Measurements from ENCODE around the gene SPOCK3. TPM values are rescaled to one million over a fixed set of nuclear protein-coding genes. Genes with fewer than 3 reads are reported as not detected.
"Not testable (repeated sequence)": the region's sequence is repeated elsewhere in the genome, so short reads cannot be mapped to it uniquely, and the experiment has no call there.

SPOCK3 gene
- total and polyA plus RNA-seq, 9 donors = 0.50 to 11.0 (median 4.5) TPM

DNA sequence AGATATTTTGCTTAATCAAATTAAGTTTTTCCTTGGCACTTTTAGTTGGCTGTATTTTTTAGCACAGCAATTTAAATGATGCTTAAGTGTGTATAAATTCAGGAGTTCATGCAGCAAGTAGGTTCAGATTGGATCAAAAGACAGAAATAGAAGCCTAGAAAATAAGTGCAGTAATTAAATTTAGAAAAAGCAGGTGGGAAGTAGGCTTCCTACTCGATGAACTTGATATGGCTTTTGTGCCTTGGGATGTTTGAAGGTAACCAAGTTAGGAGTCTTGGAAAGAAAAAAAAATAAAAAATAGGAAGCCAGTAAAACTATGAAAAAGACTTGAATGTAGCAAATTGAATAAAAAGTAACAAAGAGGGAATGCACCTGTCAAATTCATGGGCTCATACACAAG is 372.3 kb downstream of the SPOCK3 start:
- no peak for TF ChIP-seq CTCF (IDR thresholded peaks at IDR 0.05)
- no peak for TF ChIP-seq EP300 (IDR thresholded peaks at IDR 0.05)
- TF ChIP-seq POLR2A (IDR thresholded peaks at IDR 0.05) = no peak
- Histone ChIP-seq H3K4me3 (no peak overlapping the region), H3K4me1 (ENCODE audit: insufficient read depth) (no peaks in the 10 kb centered on the region), H3K36me3 (no peaks in the 10 kb centered on the region), H3K27ac (no peak overlapping the region), H3K9me3 (no peaks in the 10 kb centered on the region), H3K27me3 (no peaks in the 10 kb centered on the region)
- WGBS, 3 donors = 82 to 91% (median 89%) methylated on average over 1 of the region's 1 CpG
- intact Hi-C loops (cut with DNase I) = no loop called here
- DNase-seq = no peak

DNA sequence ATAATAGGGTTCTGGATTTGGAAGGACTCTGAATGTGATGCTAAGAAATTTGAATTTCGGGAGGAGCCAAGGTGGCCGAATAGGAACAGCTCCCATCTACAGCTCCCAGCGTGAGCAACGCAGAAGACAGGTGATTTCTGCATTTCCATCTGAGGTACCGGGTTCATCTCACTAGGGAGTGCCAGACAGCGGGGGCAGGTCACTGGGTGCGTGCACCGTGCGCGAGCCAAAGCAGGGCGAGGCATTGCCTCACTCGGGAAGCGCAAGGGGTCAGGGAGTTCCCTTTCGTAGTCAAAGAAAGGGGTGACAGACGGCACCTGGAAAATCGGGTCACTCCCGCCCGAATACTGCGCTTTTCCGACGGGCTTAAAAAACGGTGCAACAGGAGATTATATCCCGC is 383.9 kb downstream of the SPOCK3 start:
- H3K9me3 ChIP-seq; H3K27ac ChIP-seq; intact Hi-C loops (cut with DNase I); H3K4me3 ChIP-seq; H3K4me1 ChIP-seq (ENCODE audit: insufficient read depth); H3K36me3 ChIP-seq; H3K27me3 ChIP-seq; DNase-seq: not testable (repeated sequence)
- WGBS, 3 donors = 94 to 96% (median 95%) methylated on average over 23 of the region's 23 CpGs

DNA sequence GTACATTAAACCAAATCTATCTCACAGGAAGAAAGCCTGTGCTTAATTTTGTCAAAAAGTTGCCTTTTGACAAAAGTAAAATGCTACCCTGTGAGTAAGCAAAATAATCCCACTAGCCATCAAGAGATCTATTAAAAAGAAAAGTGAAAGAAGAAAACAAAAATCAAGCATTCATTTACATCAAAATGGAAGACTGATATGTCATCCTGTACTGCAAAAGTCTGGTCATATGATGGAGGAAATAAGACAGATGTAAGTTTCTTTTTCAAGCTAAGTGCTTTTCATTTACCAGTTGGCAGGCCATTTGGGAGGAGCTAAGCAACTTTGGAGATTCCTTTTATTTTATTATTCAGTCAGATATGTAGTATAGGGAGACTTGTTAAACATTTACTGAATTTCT is 387.4 kb downstream of the SPOCK3 start:
- no peaks in the 10 kb centered on the region for H3K36me3 ChIP-seq
- no peaks in the 10 kb centered on the region for H3K4me1 ChIP-seq (ENCODE audit: insufficient read depth)
- intact Hi-C loops (cut with DNase I) = no loop called here
- H3K27ac ChIP-seq = no peak overlapping the region
- H3K4me3 ChIP-seq = no peak overlapping the region
- H3K27me3 ChIP-seq = no peaks in the 10 kb centered on the region
- TF ChIP-seq POLR2A (IDR thresholded peaks at IDR 0.05) (no peak), CTCF (IDR thresholded peaks at IDR 0.05) (no peak), EP300 (IDR thresholded peaks at IDR 0.05) (no peak)
- no peaks in the 10 kb centered on the region for H3K9me3 ChIP-seq
- DNase-seq = no peak

DNA sequence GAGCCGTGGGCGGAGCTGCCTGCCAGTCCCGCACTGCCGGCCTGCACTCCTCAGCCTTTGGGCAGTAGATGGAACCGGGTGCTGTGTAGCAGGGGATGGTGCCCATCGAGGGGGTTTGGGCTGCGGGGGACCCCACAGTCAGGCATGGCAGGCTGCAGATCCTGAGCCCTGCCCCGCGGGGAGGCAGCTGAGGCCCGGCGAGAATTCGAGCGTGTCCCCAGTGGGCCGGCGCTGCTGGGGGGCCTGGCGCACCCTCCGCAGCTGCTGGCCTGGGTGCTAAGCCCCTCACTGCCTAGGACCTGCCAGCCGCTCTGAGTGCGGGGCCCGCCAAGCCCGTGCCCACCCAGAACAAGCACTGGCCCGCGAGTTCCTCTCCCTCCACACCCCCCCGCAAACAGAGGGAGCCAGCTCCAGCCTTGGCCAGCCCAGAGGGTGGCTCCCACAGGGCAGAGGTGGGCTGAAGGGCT is 391.5 kb downstream of the SPOCK3 start:
- Histone ChIP-seq H3K27me3 (no peaks in the 10 kb centered on the region), H3K27ac (no peak overlapping the region), H3K4me3 (no peak overlapping the region), H3K36me3 (no peaks in the 10 kb centered on the region), H3K4me1 (ENCODE audit: insufficient read depth) (no peaks in the 10 kb centered on the region), H3K9me3 (no peaks in the 10 kb centered on the region)
- TF ChIP-seq POLR2A (IDR thresholded peaks at IDR 0.05) = no peak
- intact Hi-C loops (cut with DNase I) = no loop called here
- DNase-seq = no peak
- 95 to 98% (median 96%) methylated on average over 19 to 24 of the region's 24 CpGs for WGBS, 3 donors

DNA sequence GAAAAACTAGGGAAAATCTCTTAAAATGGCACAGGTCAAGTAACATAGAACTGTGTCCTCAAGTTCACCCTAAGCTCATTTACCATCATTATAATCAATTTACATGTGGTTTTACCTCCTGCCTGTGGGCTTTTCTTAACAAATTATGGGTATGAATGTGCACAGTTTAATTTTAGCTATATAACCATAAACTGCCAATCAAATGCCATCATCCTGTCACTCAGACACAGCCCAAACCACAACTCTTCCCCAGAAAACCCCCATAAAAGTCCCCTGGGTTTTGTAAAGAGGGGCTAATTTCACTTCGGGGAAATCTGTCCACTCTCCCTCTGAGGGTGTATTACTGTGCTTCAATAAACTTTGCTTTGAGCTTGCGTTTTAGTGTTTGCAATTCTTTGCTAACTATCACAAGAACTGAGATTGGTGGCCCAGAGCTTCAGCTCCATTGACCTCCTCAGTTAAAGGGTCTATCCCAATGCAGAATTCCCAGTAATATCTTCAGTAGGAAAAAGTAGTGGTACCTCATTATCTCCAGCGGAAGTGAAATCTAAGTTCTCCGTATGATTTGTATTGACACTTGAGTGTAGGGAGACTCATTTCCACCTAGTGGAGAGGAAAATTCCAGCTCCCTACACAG is 394.6 kb downstream of the SPOCK3 start:
- 93 to 94% (median 93%) methylated on average over 4 of the region's 4 CpGs for WGBS, 3 donors

More for the DNA sequence above, 394.6 kb downstream of the SPOCK3 start:
- H3K4me3 ChIP-seq = no peak overlapping the region
- intact Hi-C loops (cut with DNase I) = no loop called here
- no peaks in the 10 kb centered on the region for H3K9me3 ChIP-seq
- no peak overlapping the region for H3K27ac ChIP-seq
- H3K36me3 ChIP-seq = no peaks in the 10 kb centered on the region
- TF ChIP-seq POLR2A (IDR thresholded peaks at IDR 0.05) (no peak), CTCF (IDR thresholded peaks at IDR 0.05) (no peak), EP300 (IDR thresholded peaks at IDR 0.05) (no peak)
- no peaks in the 10 kb centered on the region for H3K27me3 ChIP-seq
- DNase-seq = no peak
- no peaks in the 10 kb centered on the region for H3K4me1 ChIP-seq (ENCODE audit: insufficient read depth)

Data from ovary (tissue), 9 donors.